Vagina (tissue), 2 donors: ENCODE results near the gene ATP8A2. TPM values are rescaled to one million over a fixed set of nuclear protein-coding genes. Genes with fewer than 3 reads are reported as not detected.

Experiments used
- DNase-seq, 2 donors: peaks; one replicate each; pipeline ENCODE4 v3.0.0-alpha.2; 2017; ENCODE audit errors: extremely low spot score in 2 of 2
- H3K27ac ChIP-seq: fragments of 200-600 bp; sonication (generic); one replicate; pipeline ENCODE4 v1.5.1; 2019
- H3K27me3 ChIP-seq: fragments of 200-600 bp; sonication (generic); one replicate; pipeline ENCODE4 v1.5.1; 2019
- H3K36me3 ChIP-seq, 2 donors: fragments of 200-600 bp; sonication (generic); one replicate each; pipeline ENCODE4 v1.5.1; 2017 to 2019
- H3K4me1 ChIP-seq: fragments of 200-600 bp; sonication (generic); one replicate; pipeline ENCODE4 v1.5.1; 2019
- H3K4me3 ChIP-seq, 2 donors: fragments of 200-600 bp; sonication (generic); 1 replicate in 1 of 2; 2 replicates in 1 of 2; pipeline ENCODE4 v1.5.1; 2016 to 2019
- H3K9me3 ChIP-seq: fragments of 200-600 bp; sonication (generic); one replicate; pipeline ENCODE4 v1.5.1; 2019
- POLR2A ChIP-seq, 2 donors: fragments of 450-650 bp; IDR thresholded peaks; one replicate each; pipeline ENCODE4 v1.6.1; 2017; ENCODE audit warnings: antibody characterized with exemption in 2 of 2, mild to moderate bottlenecking in 2 of 2, moderate library complexity in 2 of 2
- POLR2AphosphoS5 ChIP-seq, 2 donors: sonication (generic); formaldehyde crosslinking; IDR thresholded peaks; one replicate each; pipeline ENCODE4 v1.9.0; 2017; ENCODE audit warnings: antibody characterized with exemption in 2 of 2, mild to moderate bottlenecking in 2 of 2, low read depth in 1 of 2; ENCODE audit not compliant: insufficient read depth in 1 of 2
- intact Hi-C: fragments of 100-400 bp; cut with DNase I; formaldehyde crosslinking; loops from one replicate; pipeline ENCODE4 v1.15.1; 2023
- total RNA-seq: library from RNA; depleted of rRNA; stranded (reverse); fragments of >200 nt; gene quantifications from one replicate; pipeline ENCODE4 v1.2.3, GENCODE V29; 2016
- TF ChIP-seq, protein P1 (sequence below), 3 experiments: fragments of 450-650 bp in 2 of 3; fragments of 200-600 bp in 1 of 3; sonication (generic) in 1 of 3; IDR thresholded peaks; one replicate each; pipeline ENCODE4 v1.5.1; 2017 to 2019; ENCODE audit warnings: antibody characterized with exemption in 3 of 3, mild to moderate bottlenecking in 2 of 3, moderate library complexity in 2 of 3

Gene ATP8A2
- total RNA-seq, 1 donor from 2014 or later: 1.5 TPM

GRCh38 chr13:25874064-25874737, 502.4 kb downstream of the ATP8A2 start:
- H3K27me3 ChIP-seq: no peaks in the 10 kb centered on the region
- H3K36me3 ChIP-seq: no peaks in the 10 kb centered on the region
- no peak overlapping the region for H3K4me3 ChIP-seq
- no peak overlapping the region for H3K27ac ChIP-seq
- no peak for TF ChIP-seq POLR2AphosphoS5 (IDR thresholded peaks at IDR 0.05; ENCODE audit: insufficient read depth in 1 of 2, low read depth in 1 of 2)
- no peak for TF ChIP-seq POLR2A (IDR thresholded peaks at IDR 0.05)
- TF ChIP-seq, protein P1, sequence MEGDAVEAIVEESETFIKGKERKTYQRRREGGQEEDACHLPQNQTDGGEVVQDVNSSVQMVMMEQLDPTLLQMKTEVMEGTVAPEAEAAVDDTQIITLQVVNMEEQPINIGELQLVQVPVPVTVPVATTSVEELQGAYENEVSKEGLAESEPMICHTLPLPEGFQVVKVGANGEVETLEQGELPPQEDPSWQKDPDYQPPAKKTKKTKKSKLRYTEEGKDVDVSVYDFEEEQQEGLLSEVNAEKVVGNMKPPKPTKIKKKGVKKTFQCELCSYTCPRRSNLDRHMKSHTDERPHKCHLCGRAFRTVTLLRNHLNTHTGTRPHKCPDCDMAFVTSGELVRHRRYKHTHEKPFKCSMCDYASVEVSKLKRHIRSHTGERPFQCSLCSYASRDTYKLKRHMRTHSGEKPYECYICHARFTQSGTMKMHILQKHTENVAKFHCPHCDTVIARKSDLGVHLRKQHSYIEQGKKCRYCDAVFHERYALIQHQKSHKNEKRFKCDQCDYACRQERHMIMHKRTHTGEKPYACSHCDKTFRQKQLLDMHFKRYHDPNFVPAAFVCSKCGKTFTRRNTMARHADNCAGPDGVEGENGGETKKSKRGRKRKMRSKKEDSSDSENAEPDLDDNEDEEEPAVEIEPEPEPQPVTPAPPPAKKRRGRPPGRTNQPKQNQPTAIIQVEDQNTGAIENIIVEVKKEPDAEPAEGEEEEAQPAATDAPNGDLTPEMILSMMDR (IDR thresholded peaks at IDR 0.05): no peak
- no peaks in the 10 kb centered on the region for H3K4me1 ChIP-seq
- intact Hi-C loops: no loop called here
- DNase-seq: no peak
- H3K9me3 ChIP-seq: no peaks in the 10 kb centered on the region

GRCh38 chr13:25874907-25875306, 503.1 kb downstream of the ATP8A2 start:
- DNase-seq: no peak
- no peak overlapping the region for H3K4me3 ChIP-seq
- no peaks in the 10 kb centered on the region for H3K36me3 ChIP-seq
- TF ChIP-seq, protein P1 (IDR thresholded peaks at IDR 0.05): no peak
- TF ChIP-seq POLR2AphosphoS5 (IDR thresholded peaks at IDR 0.05; ENCODE audit: insufficient read depth in 1 of 2, low read depth in 1 of 2) (no peak), POLR2A (IDR thresholded peaks at IDR 0.05) (no peak)
- intact Hi-C loops: no loop called here
- no peaks in the 10 kb centered on the region for H3K4me1 ChIP-seq
- H3K27ac ChIP-seq: no peak overlapping the region
- no peaks in the 10 kb centered on the region for H3K9me3 ChIP-seq
- no peaks in the 10 kb centered on the region for H3K27me3 ChIP-seq

DNA sequence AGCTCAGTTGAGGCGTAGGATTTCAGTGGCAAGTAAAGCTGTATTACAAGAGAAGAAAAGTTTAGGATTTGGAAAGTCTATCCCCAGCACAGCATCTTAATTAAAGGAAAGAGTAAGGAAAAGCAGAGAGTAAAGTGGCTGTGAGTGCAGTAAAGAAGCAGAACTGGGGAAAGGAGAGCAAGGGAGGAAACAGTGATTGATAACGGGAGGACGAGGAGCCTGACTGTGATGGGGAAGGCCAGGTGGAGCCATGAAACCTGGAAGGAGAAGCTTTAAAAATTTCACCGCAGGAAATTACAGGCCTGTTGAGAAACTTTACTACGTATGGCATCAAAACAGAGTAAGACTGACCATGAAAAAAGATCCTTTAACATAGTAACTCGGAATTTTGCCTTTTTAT, 504.5 kb downstream of the ATP8A2 start:
- H3K27me3 ChIP-seq: no peaks in the 10 kb centered on the region
- no peak overlapping the region for H3K4me3 ChIP-seq
- H3K4me1 ChIP-seq: no peaks in the 10 kb centered on the region
- intact Hi-C loops: no loop called here
- TF ChIP-seq, protein P1 (IDR thresholded peaks at IDR 0.05): no peak
- TF ChIP-seq POLR2A (IDR thresholded peaks at IDR 0.05): no peak
- no peak for TF ChIP-seq POLR2AphosphoS5 (IDR thresholded peaks at IDR 0.05; ENCODE audit: insufficient read depth in 1 of 2, low read depth in 1 of 2)
- no peak overlapping the region for H3K27ac ChIP-seq
- no peaks in the 10 kb centered on the region for H3K9me3 ChIP-seq
- DNase-seq: no peak
- no peaks in the 10 kb centered on the region for H3K36me3 ChIP-seq

DNA sequence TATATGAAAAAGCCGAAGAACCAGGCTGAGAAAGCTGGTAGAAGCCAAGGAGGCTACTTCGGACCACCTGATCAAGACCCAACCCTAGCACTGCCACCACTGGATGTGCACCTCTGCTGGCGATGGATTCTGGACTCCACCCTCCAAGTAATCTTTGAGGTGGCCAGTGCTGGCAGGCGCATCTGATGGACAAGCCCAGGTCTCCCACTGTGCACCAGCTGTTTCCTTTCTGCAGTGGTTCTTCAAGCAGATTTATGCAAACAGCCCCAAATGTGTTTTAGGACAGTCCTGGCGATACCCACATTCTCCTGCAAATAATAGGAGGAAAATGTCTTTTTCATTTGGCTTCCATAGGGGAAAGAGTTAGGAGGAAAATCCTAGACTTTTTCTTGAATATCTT, 507.7 kb downstream of the ATP8A2 start:
- Histone ChIP-seq H3K27ac (no peak overlapping the region), H3K36me3 (no peaks in the 10 kb centered on the region), H3K9me3 (no peaks in the 10 kb centered on the region), H3K27me3 (no peaks in the 10 kb centered on the region), H3K4me1 (peaks cover 8% of the 10 kb centered on the region), H3K4me3 (no peak overlapping the region)
- intact Hi-C loops: no loop called here
- TF ChIP-seq, protein P1 (IDR thresholded peaks at IDR 0.05): no peak
- TF ChIP-seq POLR2AphosphoS5 (IDR thresholded peaks at IDR 0.05; ENCODE audit: insufficient read depth in 1 of 2, low read depth in 1 of 2) (no peak), POLR2A (IDR thresholded peaks at IDR 0.05) (no peak)
- no peak for DNase-seq

- H3K27ac ChIP-seq: no peak overlapping the region
- intact Hi-C loops: no loop called here
- no peak for DNase-seq
- no peak overlapping the region for H3K4me3 ChIP-seq
- no peaks in the 10 kb centered on the region for H3K27me3 ChIP-seq
- peaks cover 8% of the 10 kb centered on the region for H3K4me1 ChIP-seq
- TF ChIP-seq POLR2AphosphoS5 (IDR thresholded peaks at IDR 0.05; ENCODE audit: insufficient read depth in 1 of 2, low read depth in 1 of 2): no peak
- no peak for TF ChIP-seq POLR2A (IDR thresholded peaks at IDR 0.05)
- TF ChIP-seq, protein P1 (IDR thresholded peaks at IDR 0.05): no peak
- H3K36me3 ChIP-seq: no peaks in the 10 kb centered on the region
- no peaks in the 10 kb centered on the region for H3K9me3 ChIP-seq
These were observed 509.6 kb downstream of the ATP8A2 start for GRCh38 chr13:25881136-25881926.
